HG03442 (cell line): ENCODE results near the gene NPSR1.
"Not testable (repeated sequence)": the region's sequence is repeated elsewhere in the genome, so short reads cannot be mapped to it uniquely, and the experiment has no call there.

Experiments
- ATAC-seq: cut with Tn5 transposase; IDR thresholded peaks from one replicate; pipeline ENCODE4 v1.9.1; 2021; ENCODE audit warnings: mild to moderate bottlenecking, moderate library complexity; ENCODE audit not compliant: unreplicated experiment

The NPSR1 gene

GRCh38 chr7:34657632-34658268, at the start of gene NPSR1:
Gene NPSR1, plus strand, starts transcription at chr7:34658218. Its CDS starts 195 bp downstream, at chr7:34658413.
- no peak for ATAC-seq

GRCh38 chr7:34612661-34613060, 45.4 kb upstream of the NPSR1 start:
- ATAC-seq: no peak

GRCh38 chr7:34620425-34620824, 37.6 kb upstream of the NPSR1 start:
- no peak for ATAC-seq

GRCh38 chr7:34622182-34622581, 35.8 kb upstream of the NPSR1 start:
- ATAC-seq: no peak

- ATAC-seq: no peak
Measured at GRCh38 chr7:34622771-34623250, 35.2 kb upstream of the NPSR1 start.

- not testable (repeated sequence) for ATAC-seq
Measured at GRCh38 chr7:34628618-34629017, 29.4 kb upstream of the NPSR1 start.

GRCh38 chr7:34652809-34653208, 5.2 kb upstream of the NPSR1 start:
- ATAC-seq: no peak

GRCh38 chr7:34653787-34654186, 4.2 kb upstream of the NPSR1 start:
- ATAC-seq: no peak

- ATAC-seq: no peak
Measured at GRCh38 chr7:34655384-34655783, 2.6 kb upstream of the NPSR1 start.

GRCh38 chr7:34656041-34656440, 2.0 kb upstream of the NPSR1 start:
- no peak for ATAC-seq

- ATAC-seq: no peak
Measured at GRCh38 chr7:34659472-34660075, 1.6 kb downstream of the NPSR1 start.

GRCh38 chr7:34662058-34662708, 4.2 kb downstream of the NPSR1 start:
- no peak for ATAC-seq

GRCh38 chr7:34664755-34665154, 6.7 kb downstream of the NPSR1 start:
- ATAC-seq: no peak

GRCh38 chr7:34672430-34672829, 14.4 kb downstream of the NPSR1 start:
- ATAC-seq: no peak

- no peak for ATAC-seq
Measured at GRCh38 chr7:34673066-34673465, 15.0 kb downstream of the NPSR1 start.

GRCh38 chr7:34675749-34676374, 17.8 kb downstream of the NPSR1 start:
- ATAC-seq: peak; percentile 72

GRCh38 chr7:34677491-34677890, 19.5 kb downstream of the NPSR1 start:
- ATAC-seq: no peak

- ATAC-seq: no peak
Measured at GRCh38 chr7:34687529-34687928, 29.5 kb downstream of the NPSR1 start.

GRCh38 chr7:34696415-34696814, 38.4 kb downstream of the NPSR1 start:
- ATAC-seq: no peak

- ATAC-seq: no peak
Measured at GRCh38 chr7:34709771-34710170, 51.8 kb downstream of the NPSR1 start.

- no peak for ATAC-seq
Measured at GRCh38 chr7:34718867-34719266, 60.8 kb downstream of the NPSR1 start.

- ATAC-seq: no peak
Measured at GRCh38 chr7:34719636-34720035, 61.6 kb downstream of the NPSR1 start.
